Caco-2 (cell line): ENCODE measurements around the gene PRDM5. TPM values are rescaled to one million over a fixed set of nuclear protein-coding genes. Genes with fewer than 3 reads are reported as not detected.

Experiments used
- BruUV-seq: library from RNA; stranded (reverse); fragments of 400-500 nt; replicated peaks from 2 replicates; lab custom pipeline; 2021; lab: Mats Ljungman, UMichigan
- CTCF ChIA-PET: fragments of 300-600 bp; sonication (Branson Sonifier 250); formaldehyde crosslinking; loops from one replicate; lab custom pipeline; 2022; ENCODE audit warnings: antibody characterized with exemption; lab: Charles Lee
- POLR2A ChIA-PET: fragments of 300-600 bp; sonication (Branson Sonifier 250); formaldehyde crosslinking; loops from one replicate; lab custom pipeline; 2022; ENCODE audit warnings: antibody characterized with exemption; lab: Charles Lee
- DNase-seq, 2 experiments: peaks; one replicate each; pipeline versions ENCODE4 v3.0.0 to v3.0.0-alpha.2; 2020 to 2022
- H3K27me3 ChIP-seq: replicated peaks from 2 replicates; pipeline ENCODE4 v1.6.0; 2011; ENCODE audit warnings: low read length; ENCODE audit not compliant: control insufficient read depth, insufficient read depth
- H3K36me3 ChIP-seq: 2 replicates; pipeline ENCODE4 v1.5.1; 2011; ENCODE audit warnings: low read length; ENCODE audit not compliant: control insufficient read depth, insufficient read depth
- H3K4me1 ChIP-seq: fragments of 250-450 bp; sonication (Bioruptor Pico); 2 replicates; pipeline ENCODE4 v1.5.1; 2020; ENCODE audit warnings: mild to moderate bottlenecking
- H3K4me3 ChIP-seq: 2 replicates; pipeline ENCODE4 v1.5.1; 2011; ENCODE audit warnings: low read depth, mild to moderate bottlenecking, control low read depth, low read length
- H3K9me3 ChIP-seq: fragments of 250-450 bp; sonication (Bioruptor Pico); 2 replicates; pipeline ENCODE4 v1.5.1; 2020; ENCODE audit warnings: mild to moderate bottlenecking, moderate library complexity
- H3K27ac Mint-ChIP-seq: one replicate; pipeline ENCODE4 v1.8.0; 2022; ENCODE audit warnings: mixed read lengths; ENCODE audit not compliant: unreplicated experiment
- H3K27me3 Mint-ChIP-seq: one replicate; pipeline ENCODE4 v1.8.0; 2022; ENCODE audit warnings: mixed read lengths; ENCODE audit not compliant: insufficient read depth, unreplicated experiment
- H3K36me3 Mint-ChIP-seq: one replicate; pipeline ENCODE4 v1.8.0; 2022; ENCODE audit warnings: mild to moderate bottlenecking, mixed read lengths; ENCODE audit not compliant: insufficient read depth, unreplicated experiment
- H3K4me1 Mint-ChIP-seq: one replicate; pipeline ENCODE4 v1.8.0; 2022; ENCODE audit warnings: low read depth, mixed read lengths; ENCODE audit not compliant: unreplicated experiment
- H3K4me3 Mint-ChIP-seq: one replicate; pipeline ENCODE4 v1.8.0; 2022; ENCODE audit warnings: mild to moderate bottlenecking, moderate library complexity, mixed read lengths; ENCODE audit not compliant: unreplicated experiment
- H3K9me3 Mint-ChIP-seq: one replicate; pipeline ENCODE4 v1.8.0; 2022; ENCODE audit warnings: mixed read lengths; ENCODE audit not compliant: unreplicated experiment
- intact Hi-C: fragments of 100-400 bp; cut with micrococcal nuclease; formaldehyde crosslinking; loops from one replicate; pipeline ENCODE4 v1.10.0; 2022; ENCODE audit not compliant: unreplicated experiment
- total RNA-seq: library from RNA; stranded (reverse); gene quantifications from 2 replicates; pipeline ENCODE4 v1.2.3, GENCODE V29; 2022
- TF ChIP-seq, protein P1 (sequence below), 2 experiments: fragments of 200-600 bp in 1 of 2; IDR thresholded peaks; 1 replicate in 1 of 2; 2 replicates in 1 of 2; pipeline versions ENCODE4 v1.5.1 to v1.8.0; 2011 to 2022; ENCODE audit warnings: antibody characterized with exemption in 1 of 2, control low read depth in 1 of 2, inconsistent platforms in 1 of 2, low read depth in 1 of 2, low read length in 1 of 2, mild to moderate bottlenecking in 1 of 2, moderate library complexity in 1 of 2; ENCODE audit not compliant: insufficient read depth in 1 of 2, severe bottlenecking in 1 of 2, unreplicated experiment in 1 of 2

Gene PRDM5
- total RNA-seq, 1 experiment from 2014 or later: 14.3 TPM

- TF ChIP-seq, protein P1, sequence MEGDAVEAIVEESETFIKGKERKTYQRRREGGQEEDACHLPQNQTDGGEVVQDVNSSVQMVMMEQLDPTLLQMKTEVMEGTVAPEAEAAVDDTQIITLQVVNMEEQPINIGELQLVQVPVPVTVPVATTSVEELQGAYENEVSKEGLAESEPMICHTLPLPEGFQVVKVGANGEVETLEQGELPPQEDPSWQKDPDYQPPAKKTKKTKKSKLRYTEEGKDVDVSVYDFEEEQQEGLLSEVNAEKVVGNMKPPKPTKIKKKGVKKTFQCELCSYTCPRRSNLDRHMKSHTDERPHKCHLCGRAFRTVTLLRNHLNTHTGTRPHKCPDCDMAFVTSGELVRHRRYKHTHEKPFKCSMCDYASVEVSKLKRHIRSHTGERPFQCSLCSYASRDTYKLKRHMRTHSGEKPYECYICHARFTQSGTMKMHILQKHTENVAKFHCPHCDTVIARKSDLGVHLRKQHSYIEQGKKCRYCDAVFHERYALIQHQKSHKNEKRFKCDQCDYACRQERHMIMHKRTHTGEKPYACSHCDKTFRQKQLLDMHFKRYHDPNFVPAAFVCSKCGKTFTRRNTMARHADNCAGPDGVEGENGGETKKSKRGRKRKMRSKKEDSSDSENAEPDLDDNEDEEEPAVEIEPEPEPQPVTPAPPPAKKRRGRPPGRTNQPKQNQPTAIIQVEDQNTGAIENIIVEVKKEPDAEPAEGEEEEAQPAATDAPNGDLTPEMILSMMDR (IDR thresholded peaks at IDR 0.05; ENCODE audit: insufficient read depth in 1 of 2, low read depth in 1 of 2, low read length in 1 of 2, severe bottlenecking in 1 of 2, unreplicated experiment in 1 of 2): no peak
- DNase-seq: no peak
- no peaks in the 10 kb centered on the region for H3K4me1 Mint-ChIP-seq
- no peaks in the 10 kb centered on the region for H3K27me3 ChIP-seq
- intact Hi-C loops: no loop called here
- H3K4me1 ChIP-seq: no peaks in the 10 kb centered on the region
- H3K4me3 ChIP-seq: no peak overlapping the region
- no peaks in the 10 kb centered on the region for H3K36me3 Mint-ChIP-seq
- CTCF ChIA-PET: no interaction called here
- H3K9me3 ChIP-seq: peaks cover 6% of the 10 kb centered on the region; the same call in 1 of the 2 replicates
- H3K27ac Mint-ChIP-seq: no peak overlapping the region
- H3K4me3 Mint-ChIP-seq: no peak overlapping the region
- peaks cover 4% of the 10 kb centered on the region for H3K27me3 Mint-ChIP-seq
- POLR2A ChIA-PET: no interaction called here
- no TSS peak for BruUV-seq
- peaks cover 14% of the 10 kb centered on the region for H3K9me3 Mint-ChIP-seq
- no peaks in the 10 kb centered on the region for H3K36me3 ChIP-seq
Observed at GRCh38 chr4:120939693-120940092, 17.2 kb upstream of the PRDM5 start.

- H3K4me3 Mint-ChIP-seq: no peak overlapping the region
- TF ChIP-seq, protein P1 (IDR thresholded peaks at IDR 0.05; ENCODE audit: insufficient read depth in 1 of 2, low read depth in 1 of 2, low read length in 1 of 2, severe bottlenecking in 1 of 2, unreplicated experiment in 1 of 2): no peak
- H3K27me3 Mint-ChIP-seq: no peaks in the 10 kb centered on the region
- BruUV-seq: no TSS peak
- Histone ChIP-seq H3K4me1 (peaks cover 5% of the 10 kb centered on the region; the same call in 1 of the 2 replicates), H3K36me3 (no peaks in the 10 kb centered on the region), H3K9me3 (no peaks in the 10 kb centered on the region), H3K27me3 (no peaks in the 10 kb centered on the region), H3K4me3 (no peak overlapping the region)
- POLR2A ChIA-PET: no interaction called here
- H3K36me3 Mint-ChIP-seq: no peaks in the 10 kb centered on the region
- H3K27ac Mint-ChIP-seq: no peak overlapping the region
- no peaks in the 10 kb centered on the region for H3K9me3 Mint-ChIP-seq
- intact Hi-C loops: no loop called here
- CTCF ChIA-PET: no interaction called here
- H3K4me1 Mint-ChIP-seq: no peaks in the 10 kb centered on the region
- DNase-seq: no peak
Observed at GRCh38 chr4:120929847-120930246, 7.3 kb upstream of the PRDM5 start.

- Mint-ChIP-seq H3K36me3 (no peaks in the 10 kb centered on the region), H3K4me3 (no peak overlapping the region), H3K4me1 (no peaks in the 10 kb centered on the region), H3K27me3 (no peaks in the 10 kb centered on the region), H3K27ac (no peak overlapping the region), H3K9me3 (no peaks in the 10 kb centered on the region)
- CTCF ChIA-PET: no interaction called here
- no peaks in the 10 kb centered on the region for H3K9me3 ChIP-seq
- no peak for DNase-seq
- intact Hi-C loops: no loop called here
- H3K4me1 ChIP-seq: peaks cover 5% of the 10 kb centered on the region; the same call in 1 of the 2 replicates
- H3K36me3 ChIP-seq: no peaks in the 10 kb centered on the region
- POLR2A ChIA-PET: no interaction called here
- TF ChIP-seq, protein P1 (IDR thresholded peaks at IDR 0.05; ENCODE audit: insufficient read depth in 1 of 2, low read depth in 1 of 2, low read length in 1 of 2, severe bottlenecking in 1 of 2, unreplicated experiment in 1 of 2): no peak
- BruUV-seq: no TSS peak
- no peak overlapping the region for H3K4me3 ChIP-seq
- H3K27me3 ChIP-seq: no peaks in the 10 kb centered on the region
Observed at GRCh38 chr4:120927801-120928409, 5.4 kb upstream of the PRDM5 start.
